Smooth muscle cell (in vitro differentiated cells): ENCODE results near the gene LFNG. TPM values are rescaled to one million over a fixed set of nuclear protein-coding genes. Genes with fewer than 3 reads are reported as not detected.

Source experiments
- DNase-seq: peaks from one replicate; lab custom pipeline; 2025; ENCODE audit not compliant: unreplicated experiment; lab: John Stamatoyannopoulos, UW
- H2AFZ ChIP-seq: fragments of 200-600 bp; sonication (generic); 2 replicates; pipeline ENCODE4 v1.6.0; 2016; ENCODE audit warnings: antibody characterized with exemption, low read depth, mild to moderate bottlenecking
- H3F3A ChIP-seq: fragments of 200-600 bp; sonication (generic); 2 replicates; pipeline ENCODE4 v1.6.0; 2017; ENCODE audit warnings: antibody characterized with exemption, low read depth
- H3K27ac ChIP-seq: fragments of 200-600 bp; sonication (generic); 2 replicates; pipeline ENCODE4 v1.5.1; 2016; ENCODE audit warnings: low read depth, mild to moderate bottlenecking
- H3K27me3 ChIP-seq: fragments of 200-600 bp; sonication (generic); 2 replicates; pipeline ENCODE4 v1.6.1; 2016; ENCODE audit warnings: low read depth, mild to moderate bottlenecking
- H3K36me3 ChIP-seq: fragments of 200-600 bp; sonication (generic); 2 replicates; pipeline ENCODE4 v1.5.1; 2016; ENCODE audit warnings: low read depth
- H3K4me1 ChIP-seq: fragments of 200-600 bp; sonication (generic); 2 replicates; pipeline ENCODE4 v1.5.1; 2016; ENCODE audit warnings: low read depth
- H3K4me2 ChIP-seq: fragments of 200-600 bp; sonication (generic); 2 replicates; pipeline ENCODE4 v1.6.0; 2016; ENCODE audit warnings: mild to moderate bottlenecking
- H3K4me3 ChIP-seq: fragments of 200-600 bp; sonication (generic); 2 replicates; pipeline ENCODE4 v1.5.1; 2016; ENCODE audit warnings: mild to moderate bottlenecking
- H3K79me2 ChIP-seq: fragments of 200-600 bp; sonication (generic); 2 replicates; pipeline ENCODE4 v1.6.0; 2016; ENCODE audit warnings: low read depth, mild to moderate bottlenecking
- H3K9ac ChIP-seq: fragments of 200-600 bp; sonication (generic); 2 replicates; pipeline ENCODE4 v1.6.0; 2016; ENCODE audit warnings: low read depth
- H3K9me3 ChIP-seq: fragments of 200-600 bp; sonication (generic); replicated peaks from 2 replicates; pipeline ENCODE4 v1.5.1; 2016; ENCODE audit warnings: low read depth
- H4K20me1 ChIP-seq: fragments of 200-600 bp; sonication (generic); 2 replicates; pipeline ENCODE4 v1.6.0; 2016; ENCODE audit warnings: low read depth
- CTCF ChIP-seq: fragments of 200-600 bp; sonication (generic); IDR thresholded peaks from 2 replicates; pipeline ENCODE4 v1.5.1; 2017; ENCODE audit warnings: borderline replicate concordance, mild to moderate bottlenecking, antibody characterized with exemption; ENCODE audit not compliant: insufficient read depth, poor library complexity, severe bottlenecking
- WGBS: methylation state at CpG from one replicate; pipeline ENCODE4 v1.1.7; 2016; ENCODE audit warnings: low lambda C conversion rate; 5-methylcytosine and 5-hydroxymethylcytosine counted together
- polyA plus RNA-seq: library from polyadenylated mRNA; unstranded; fragments of >200 nt; fragmentation: Nextera tagmentation; extraction: Ambion mirVana; gene quantifications from 2 replicates; pipeline ENCODE4 v1.2.1, GENCODE V29; 2016
- total RNA-seq: library from RNA; depleted of rRNA; stranded (reverse); fragments of >200 nt; gene quantifications from 2 replicates; pipeline ENCODE4 v1.2.3, GENCODE V29; 2014

The LFNG gene
- total and polyA plus RNA-seq, 2 experiments from 2014 or later: 6.0 to 9.8 TPM

DNA sequence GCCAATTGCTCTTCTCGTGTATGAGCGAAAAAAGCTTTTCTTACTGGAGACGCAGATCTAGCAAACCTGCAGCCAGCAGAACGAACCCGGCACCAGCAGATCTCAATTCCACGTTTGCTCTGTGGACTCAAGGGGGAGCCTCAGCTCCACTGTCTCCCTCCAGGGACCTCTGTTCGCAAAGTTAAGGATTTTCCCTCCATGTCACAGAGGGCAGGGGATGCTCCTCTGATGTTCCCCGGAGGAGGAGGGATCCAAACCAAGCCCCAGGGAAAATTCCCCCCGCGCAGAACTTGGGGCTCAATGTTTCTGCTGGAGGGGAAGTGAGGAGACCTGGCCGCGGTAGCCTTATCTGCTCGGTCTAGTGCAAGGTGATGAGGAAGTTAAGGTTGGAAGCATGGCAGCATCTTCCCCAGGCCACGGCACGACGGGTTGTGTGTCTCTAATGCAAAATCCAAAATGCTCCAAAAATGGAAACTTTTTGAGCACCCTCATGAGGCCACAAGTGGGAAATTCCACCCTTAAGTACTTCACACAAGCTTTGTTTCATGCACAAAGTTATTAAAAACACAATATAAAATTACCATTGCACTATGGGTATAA lies 48.2 kb downstream of the LFNG start:
- no peaks in the 10 kb centered on the region for H3K27me3 ChIP-seq
- no peak overlapping the region for H2AFZ ChIP-seq
- no peaks in the 10 kb centered on the region for H3K36me3 ChIP-seq
- DNase-seq: no peak
- H3K9ac ChIP-seq: no peak overlapping the region
- peak; percentile 32 for TF ChIP-seq CTCF
- 76% methylated on average over 16 of the region's 16 CpGs for WGBS
- H3K79me2 ChIP-seq: peaks cover 3% of the 10 kb centered on the region
- peaks cover 10% of the 10 kb centered on the region for H4K20me1 ChIP-seq
- H3K4me1 ChIP-seq: peaks cover 11% of the 10 kb centered on the region
- no peak overlapping the region for H3K4me2 ChIP-seq
- no peaks in the 10 kb centered on the region for H3K9me3 ChIP-seq
- H3K4me3 ChIP-seq: no peak overlapping the region
- peaks cover 3% of the 10 kb centered on the region for H3F3A ChIP-seq
- no peak overlapping the region for H3K27ac ChIP-seq

DNA sequence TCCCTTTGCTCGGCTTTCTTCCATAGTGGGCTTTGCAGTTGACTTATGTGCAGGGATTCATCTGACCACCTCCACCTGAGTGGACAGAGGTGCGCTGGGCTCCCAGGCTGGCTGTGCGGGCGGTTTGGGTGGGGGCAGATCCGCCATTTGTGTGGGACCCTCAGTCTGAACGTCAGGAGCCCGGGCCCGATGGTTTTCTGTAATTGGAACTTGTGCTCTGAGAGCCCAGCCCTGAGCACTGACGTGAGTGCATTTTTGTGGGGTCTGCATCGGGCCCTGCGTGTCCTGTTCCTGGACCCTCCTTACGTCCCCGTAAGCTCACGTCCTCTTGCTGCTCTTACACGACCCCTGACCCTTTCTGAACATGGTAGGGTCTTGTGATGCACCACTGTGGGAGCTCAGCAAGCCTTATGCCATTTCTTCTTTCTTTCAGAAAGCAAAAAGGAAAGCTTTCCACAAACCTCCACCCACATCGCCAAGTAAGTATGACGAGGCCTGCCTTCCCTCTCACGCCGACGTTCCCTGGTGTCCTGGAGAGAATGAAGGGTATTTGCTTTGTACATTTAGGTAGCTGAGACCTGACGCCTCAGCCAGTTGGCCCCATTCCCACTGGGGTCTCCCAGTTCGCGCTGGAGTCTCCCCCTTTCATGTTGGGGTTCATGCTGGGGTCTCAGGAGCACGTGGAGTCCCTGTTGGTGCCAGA lies 49.1 kb downstream of the LFNG start:
- Histone ChIP-seq H4K20me1 (peaks cover 10% of the 10 kb centered on the region), H3K9me3 (no peaks in the 10 kb centered on the region), H3K27me3 (no peaks in the 10 kb centered on the region), H3K4me2 (no peak overlapping the region), H3F3A (peaks cover 3% of the 10 kb centered on the region), H3K27ac (no peak overlapping the region), H2AFZ (no peak overlapping the region), H3K79me2 (peaks cover 3% of the 10 kb centered on the region), H3K9ac (no peak overlapping the region), H3K4me1 (peaks cover 11% of the 10 kb centered on the region), H3K36me3 (no peaks in the 10 kb centered on the region), H3K4me3 (no peak overlapping the region)
- WGBS: 92% methylated on average over 24 of the region's 24 CpGs
- no peak for TF ChIP-seq CTCF
- no peak for DNase-seq

DNA sequence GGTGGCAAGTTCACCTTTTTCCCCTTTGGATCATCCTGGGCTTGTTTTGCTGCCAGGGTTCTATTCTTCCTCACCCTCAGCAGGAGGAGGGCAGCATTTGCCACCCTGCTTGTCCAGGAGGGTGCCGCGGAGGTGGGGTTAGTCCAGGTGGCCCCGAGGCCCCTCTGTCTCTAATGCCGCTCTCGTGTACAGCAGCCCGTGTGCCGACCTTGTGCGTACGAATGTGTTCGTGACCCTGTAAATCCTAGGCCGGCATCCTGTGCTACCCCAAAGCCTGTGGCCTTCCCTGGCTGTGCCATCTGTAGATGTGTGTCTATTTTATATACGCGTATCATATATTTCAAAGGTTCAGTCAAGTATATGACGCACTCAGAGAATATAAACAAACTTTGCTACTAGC lies 49.8 kb downstream of the LFNG start:
- Histone ChIP-seq H3F3A (peaks cover 3% of the 10 kb centered on the region), H4K20me1 (peaks cover 10% of the 10 kb centered on the region), H3K4me2 (no peak overlapping the region), H3K4me1 (peaks cover 13% of the 10 kb centered on the region), H3K9ac (no peak overlapping the region), H3K36me3 (no peaks in the 10 kb centered on the region), H3K27me3 (no peaks in the 10 kb centered on the region), H3K79me2 (peaks cover 3% of the 10 kb centered on the region), H3K4me3 (no peak overlapping the region), H3K27ac (no peak overlapping the region), H2AFZ (no peak overlapping the region), H3K9me3 (no peaks in the 10 kb centered on the region)
- TF ChIP-seq CTCF: no peak
- 98% methylated on average over 14 of the region's 14 CpGs for WGBS
- DNase-seq: no peak
